ENCODE results near the gene LRRC30.

DNA sequence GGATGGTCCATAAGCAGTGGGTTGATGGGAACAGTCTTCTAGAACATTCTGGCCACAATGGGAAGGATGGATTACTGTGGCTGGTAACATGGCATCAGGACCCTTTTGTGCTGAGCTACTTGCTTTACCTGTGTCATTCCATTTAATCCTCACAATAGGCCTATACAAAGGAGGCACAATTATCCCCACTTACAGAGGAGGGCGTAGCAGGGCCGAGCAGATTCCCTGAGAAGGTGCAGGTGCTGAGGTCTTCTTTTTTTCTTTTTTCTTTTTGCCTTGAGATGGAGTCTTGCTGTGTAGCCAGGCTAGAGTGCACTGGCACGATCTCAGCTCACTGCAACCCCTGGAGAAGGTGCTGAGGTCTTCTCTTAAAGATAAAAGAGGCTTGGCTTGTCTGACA is 6.7 kb upstream of the LRRC30 start:
- TF ChIP-seq, protein P1, sequence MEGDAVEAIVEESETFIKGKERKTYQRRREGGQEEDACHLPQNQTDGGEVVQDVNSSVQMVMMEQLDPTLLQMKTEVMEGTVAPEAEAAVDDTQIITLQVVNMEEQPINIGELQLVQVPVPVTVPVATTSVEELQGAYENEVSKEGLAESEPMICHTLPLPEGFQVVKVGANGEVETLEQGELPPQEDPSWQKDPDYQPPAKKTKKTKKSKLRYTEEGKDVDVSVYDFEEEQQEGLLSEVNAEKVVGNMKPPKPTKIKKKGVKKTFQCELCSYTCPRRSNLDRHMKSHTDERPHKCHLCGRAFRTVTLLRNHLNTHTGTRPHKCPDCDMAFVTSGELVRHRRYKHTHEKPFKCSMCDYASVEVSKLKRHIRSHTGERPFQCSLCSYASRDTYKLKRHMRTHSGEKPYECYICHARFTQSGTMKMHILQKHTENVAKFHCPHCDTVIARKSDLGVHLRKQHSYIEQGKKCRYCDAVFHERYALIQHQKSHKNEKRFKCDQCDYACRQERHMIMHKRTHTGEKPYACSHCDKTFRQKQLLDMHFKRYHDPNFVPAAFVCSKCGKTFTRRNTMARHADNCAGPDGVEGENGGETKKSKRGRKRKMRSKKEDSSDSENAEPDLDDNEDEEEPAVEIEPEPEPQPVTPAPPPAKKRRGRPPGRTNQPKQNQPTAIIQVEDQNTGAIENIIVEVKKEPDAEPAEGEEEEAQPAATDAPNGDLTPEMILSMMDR (IDR thresholded peaks at IDR 0.05): no peak
- no peak for TF ChIP-seq POLR2A (IDR thresholded peaks at IDR 0.05)

Data from uterus (tissue), 2 donors.